ENCODE data around the gene MUC5AC.

Gene MUC5AC

GRCh38 chr11:1118755-1119603 is 38.8 kb upstream of the MUC5AC start:
- no peak for DNase-seq (ENCODE audit: extremely low read depth, low read depth)
- H3K4me3 ChIP-seq (replicated peaks; ENCODE audit: low read depth, low read length) = no peak overlapping the region
- TF ChIP-seq, protein P1, sequence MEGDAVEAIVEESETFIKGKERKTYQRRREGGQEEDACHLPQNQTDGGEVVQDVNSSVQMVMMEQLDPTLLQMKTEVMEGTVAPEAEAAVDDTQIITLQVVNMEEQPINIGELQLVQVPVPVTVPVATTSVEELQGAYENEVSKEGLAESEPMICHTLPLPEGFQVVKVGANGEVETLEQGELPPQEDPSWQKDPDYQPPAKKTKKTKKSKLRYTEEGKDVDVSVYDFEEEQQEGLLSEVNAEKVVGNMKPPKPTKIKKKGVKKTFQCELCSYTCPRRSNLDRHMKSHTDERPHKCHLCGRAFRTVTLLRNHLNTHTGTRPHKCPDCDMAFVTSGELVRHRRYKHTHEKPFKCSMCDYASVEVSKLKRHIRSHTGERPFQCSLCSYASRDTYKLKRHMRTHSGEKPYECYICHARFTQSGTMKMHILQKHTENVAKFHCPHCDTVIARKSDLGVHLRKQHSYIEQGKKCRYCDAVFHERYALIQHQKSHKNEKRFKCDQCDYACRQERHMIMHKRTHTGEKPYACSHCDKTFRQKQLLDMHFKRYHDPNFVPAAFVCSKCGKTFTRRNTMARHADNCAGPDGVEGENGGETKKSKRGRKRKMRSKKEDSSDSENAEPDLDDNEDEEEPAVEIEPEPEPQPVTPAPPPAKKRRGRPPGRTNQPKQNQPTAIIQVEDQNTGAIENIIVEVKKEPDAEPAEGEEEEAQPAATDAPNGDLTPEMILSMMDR (IDR thresholded peaks at IDR 0.05; ENCODE audit: low read depth, low read length, missing control alignments) = no peak

GRCh38 chr11:1119604-1120146 is 38.1 kb upstream of the MUC5AC start:
- DNase-seq (ENCODE audit: extremely low read depth, low read depth) = no peak
- TF ChIP-seq, protein P1 (IDR thresholded peaks at IDR 0.05; ENCODE audit: low read depth, low read length, missing control alignments) = no peak

GRCh38 chr11:1120532-1121330 is 37.0 kb upstream of the MUC5AC start:
- H3K4me3 ChIP-seq (replicated peaks; ENCODE audit: low read depth, low read length) = no peak overlapping the region
- TF ChIP-seq, protein P1 (IDR thresholded peaks at IDR 0.05; ENCODE audit: low read depth, low read length, missing control alignments) = no peak
- DNase-seq (ENCODE audit: extremely low read depth, low read depth) = no peak

More at GRCh38 chr11:1119604-1120146, 38.1 kb upstream of the MUC5AC start:
- no peak overlapping the region for H3K4me3 ChIP-seq (replicated peaks; ENCODE audit: low read depth, low read length)

GRCh38 chr11:1121331-1121812 is 36.4 kb upstream of the MUC5AC start:
- H3K4me3 ChIP-seq (replicated peaks; ENCODE audit: low read depth, low read length) = no peak overlapping the region
- TF ChIP-seq, protein P1 (IDR thresholded peaks at IDR 0.05; ENCODE audit: low read depth, low read length, missing control alignments) = no peak
- no peak for DNase-seq (ENCODE audit: extremely low read depth, low read depth)

DNA sequence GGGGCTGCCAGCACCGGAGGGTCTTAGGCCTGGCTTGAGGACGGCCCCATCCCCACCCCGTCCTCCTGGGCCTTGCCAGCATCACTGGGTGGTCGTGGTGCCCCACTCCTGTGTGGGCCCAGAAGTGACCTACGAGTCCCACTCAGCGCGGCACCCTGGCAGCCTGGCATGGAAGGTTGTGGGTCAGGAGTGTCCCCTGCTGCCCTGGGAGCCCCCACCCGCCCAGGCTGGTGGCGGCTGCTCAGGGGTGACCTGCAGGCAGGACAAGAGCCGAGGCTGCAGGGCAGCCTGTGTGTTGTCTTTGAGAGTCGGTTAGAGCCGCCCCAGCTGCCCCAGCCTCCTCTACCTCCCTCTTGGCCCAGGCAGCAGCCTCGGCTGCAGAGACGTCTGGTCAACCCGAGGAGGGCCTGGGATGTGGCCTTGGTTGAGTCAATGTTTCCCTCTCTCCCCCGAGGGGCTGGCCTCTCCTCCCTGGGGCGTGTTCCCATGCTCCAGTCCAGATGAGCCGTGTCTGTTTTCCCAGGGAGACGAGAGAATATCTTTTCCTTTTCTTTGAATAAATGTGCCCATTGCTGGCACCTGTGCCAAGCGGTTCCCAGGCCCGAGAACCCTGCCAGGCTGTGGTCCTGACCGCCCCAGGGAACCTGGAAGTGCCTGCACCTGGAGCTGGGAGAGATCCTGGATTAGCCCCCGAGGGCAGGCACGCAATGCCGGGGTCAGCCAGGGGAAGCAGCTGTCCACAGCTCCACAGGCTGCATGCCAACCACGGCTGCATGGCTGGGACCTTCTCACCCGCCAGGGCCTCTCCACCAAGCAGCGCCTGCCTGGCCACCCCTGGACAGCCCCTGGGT is 35.7 kb upstream of the MUC5AC start:
- TF ChIP-seq, protein P1 (IDR thresholded peaks at IDR 0.05; ENCODE audit: low read depth, low read length, missing control alignments) = no peak
- H3K4me3 ChIP-seq (replicated peaks; ENCODE audit: low read depth, low read length) = no peak overlapping the region
- no peak for DNase-seq (ENCODE audit: extremely low read depth, low read depth)

DNA sequence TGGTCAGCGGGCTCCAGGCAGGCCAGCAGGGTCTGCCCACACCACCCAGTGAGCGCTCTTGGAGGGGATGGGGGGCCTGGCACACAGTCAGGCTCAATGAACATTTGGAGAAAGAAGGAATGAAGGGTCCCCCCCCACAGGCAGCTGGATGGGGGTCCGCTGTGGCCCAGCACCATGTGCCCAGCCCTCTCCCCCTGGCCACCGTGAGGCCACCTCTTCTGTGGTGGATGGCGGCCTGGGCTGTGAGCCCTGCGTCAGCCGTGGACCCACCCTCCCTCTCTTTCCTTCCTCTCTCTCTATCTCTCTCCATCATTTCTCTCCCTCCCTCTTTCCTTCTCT is 35.1 kb upstream of the MUC5AC start:
- no peak overlapping the region for H3K4me3 ChIP-seq (replicated peaks; ENCODE audit: low read depth, low read length)
- TF ChIP-seq, protein P1 (IDR thresholded peaks at IDR 0.05; ENCODE audit: low read depth, low read length, missing control alignments) = no peak
- no peak for DNase-seq (ENCODE audit: extremely low read depth, low read depth)

Measured in HFF-Myc (cell line).